HepG2 (cell line): ENCODE results near the gene ARPIN.

ENCODE experiments used
- MYC ChIP-seq: sonication (generic); formaldehyde crosslinking; IDR thresholded peaks from 2 replicates; pipeline ENCODE4 v1.9.0; 2021; ENCODE audit warnings: missing genetic modification reagents, borderline replicate concordance
- POLR2AphosphoS5 ChIP-seq: IDR thresholded peaks from 2 replicates; pipeline ENCODE4 v1.6.1; 2012; ENCODE audit warnings: low read depth, low read length
- ZFP36L1 ChIP-seq: sonication (generic); formaldehyde crosslinking; IDR thresholded peaks from 2 replicates; pipeline ENCODE4 v1.8.0; 2022; ENCODE audit warnings: mild to moderate bottlenecking, missing genetic modification reagents, moderate library complexity
- ZNF343 ChIP-seq: sonication (generic); formaldehyde crosslinking; IDR thresholded peaks from 2 replicates; pipeline ENCODE4 v1.4.0; 2020; ENCODE audit warnings: mild to moderate bottlenecking, missing genetic modification reagents
- TF ChIP-seq, protein P1 (sequence below): fragments of 450-650 bp; IDR thresholded peaks from 2 replicates; pipeline ENCODE4 v1.6.1; 2017; ENCODE audit warnings: mild to moderate bottlenecking

DNA sequence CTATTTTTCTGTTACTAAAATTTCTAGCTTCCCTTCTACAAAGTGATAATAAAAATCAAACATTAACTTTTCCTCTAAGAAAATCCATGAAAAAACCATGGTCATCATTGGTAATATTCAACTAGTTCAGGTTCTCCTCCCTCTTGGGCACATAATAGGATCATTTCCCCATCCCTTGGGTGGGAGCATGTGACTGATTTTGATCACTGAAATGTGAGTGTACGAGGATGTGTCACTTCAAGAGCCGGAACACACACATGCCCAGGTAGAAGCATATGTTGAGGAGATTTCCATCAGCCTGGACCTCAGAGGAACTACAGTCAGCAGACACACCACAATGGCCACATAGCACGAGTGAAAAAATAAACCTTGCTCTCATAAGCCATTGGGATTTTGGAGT is 55.1 kb downstream of the ARPIN start:
- TF ChIP-seq ZNF343 (CRISPR knock-in tag) (no peak), ZFP36L1 (CRISPR knock-in tag) (no peak), MYC (CRISPR knock-in tag) (no peak), POLR2AphosphoS5 (no peak)
- TF ChIP-seq, protein P1, sequence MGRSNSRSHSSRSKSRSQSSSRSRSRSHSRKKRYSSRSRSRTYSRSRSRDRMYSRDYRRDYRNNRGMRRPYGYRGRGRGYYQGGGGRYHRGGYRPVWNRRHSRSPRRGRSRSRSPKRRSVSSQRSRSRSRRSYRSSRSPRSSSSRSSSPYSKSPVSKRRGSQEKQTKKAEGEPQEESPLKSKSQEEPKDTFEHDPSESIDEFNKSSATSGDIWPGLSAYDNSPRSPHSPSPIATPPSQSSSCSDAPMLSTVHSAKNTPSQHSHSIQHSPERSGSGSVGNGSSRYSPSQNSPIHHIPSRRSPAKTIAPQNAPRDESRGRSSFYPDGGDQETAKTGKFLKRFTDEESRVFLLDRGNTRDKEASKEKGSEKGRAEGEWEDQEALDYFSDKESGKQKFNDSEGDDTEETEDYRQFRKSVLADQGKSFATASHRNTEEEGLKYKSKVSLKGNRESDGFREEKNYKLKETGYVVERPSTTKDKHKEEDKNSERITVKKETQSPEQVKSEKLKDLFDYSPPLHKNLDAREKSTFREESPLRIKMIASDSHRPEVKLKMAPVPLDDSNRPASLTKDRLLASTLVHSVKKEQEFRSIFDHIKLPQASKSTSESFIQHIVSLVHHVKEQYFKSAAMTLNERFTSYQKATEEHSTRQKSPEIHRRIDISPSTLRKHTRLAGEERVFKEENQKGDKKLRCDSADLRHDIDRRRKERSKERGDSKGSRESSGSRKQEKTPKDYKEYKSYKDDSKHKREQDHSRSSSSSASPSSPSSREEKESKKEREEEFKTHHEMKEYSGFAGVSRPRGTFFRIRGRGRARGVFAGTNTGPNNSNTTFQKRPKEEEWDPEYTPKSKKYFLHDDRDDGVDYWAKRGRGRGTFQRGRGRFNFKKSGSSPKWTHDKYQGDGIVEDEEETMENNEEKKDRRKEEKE, result no peak
